Esophagus squamous epithelium (tissue), 4 donors: ENCODE data around the gene MCM3AP.

ENCODE experiments used
- CTCF ChIP-seq, 6 experiments: fragments of 450-650 bp in 4 of 6; fragments of 200-600 bp in 2 of 6; sonication (generic) in 2 of 6; IDR thresholded peaks; one replicate each; pipeline ENCODE4 v1.5.1; 2016 to 2019; ENCODE audit warnings: antibody characterized with exemption in 6 of 6, mild to moderate bottlenecking in 4 of 6, moderate library complexity in 4 of 6
- POLR2A ChIP-seq, 4 donors: fragments of 450-650 bp; IDR thresholded peaks; one replicate each; pipeline ENCODE4 v1.6.1; 2017; ENCODE audit warnings: antibody characterized with exemption in 4 of 4, mild to moderate bottlenecking in 4 of 4, moderate library complexity in 3 of 4

- no peak for TF ChIP-seq CTCF (IDR thresholded peaks at IDR 0.05)
- no peak for TF ChIP-seq POLR2A (IDR thresholded peaks at IDR 0.05)
Measured at GRCh38 chr21:46247699-46248421, 37.6 kb downstream of the MCM3AP start.
